Astrocyte (in vitro differentiated cells and primary cell): ENCODE data around the gene DOCK6. TPM values are rescaled to one million over a fixed set of nuclear protein-coding genes. Genes with fewer than 3 reads are reported as not detected.

ENCODE experiments used
- DNase-seq: peaks from one replicate; pipeline ENCODE4 v3.0.0-alpha.2; 2010; ENCODE audit warnings: low read depth
- FAIRE-seq: peaks from 2 replicates; lab custom pipeline; 2011; peaks lifted over from hg19 to GRCh38; lab: Jason Lieb, UNC
- H2AFZ ChIP-seq: 2 replicates; pipeline ENCODE4 v1.6.0; 2012; ENCODE audit warnings: low read depth, low read length, inconsistent platforms
- H3K27ac ChIP-seq: 2 replicates; pipeline ENCODE4 v1.5.1; 2011; ENCODE audit warnings: low read depth, low read length, inconsistent platforms
- H3K27me3 ChIP-seq: 2 replicates; pipeline ENCODE4 v1.6.0; 2011; ENCODE audit warnings: low read length, inconsistent platforms; ENCODE audit not compliant: insufficient read depth
- H3K36me3 ChIP-seq: 2 replicates; pipeline ENCODE4 v1.5.1; 2011; ENCODE audit warnings: low read length, inconsistent platforms; ENCODE audit not compliant: insufficient read depth
- H3K4me1 ChIP-seq: 2 replicates; pipeline ENCODE4 v1.5.1; 2011; ENCODE audit warnings: low read length, inconsistent platforms; ENCODE audit not compliant: insufficient read depth
- H3K4me2 ChIP-seq: 2 replicates; pipeline ENCODE4 v1.6.0; 2012; ENCODE audit warnings: low read length, inconsistent platforms
- H3K4me3 ChIP-seq: 2 replicates; pipeline ENCODE4 v1.5.1; 2011; ENCODE audit warnings: low read depth, mild to moderate bottlenecking, low read length, inconsistent platforms; ENCODE audit not compliant: insufficient read depth
- H3K79me2 ChIP-seq: 2 replicates; pipeline ENCODE4 v1.6.0; 2012; ENCODE audit warnings: mild to moderate bottlenecking, low read length, inconsistent platforms; ENCODE audit not compliant: insufficient read depth
- H3K9ac ChIP-seq: 2 replicates; pipeline ENCODE4 v1.6.0; 2012; ENCODE audit warnings: mild to moderate bottlenecking, low read length, inconsistent platforms
- H3K9me3 ChIP-seq: 2 replicates; pipeline ENCODE4 v1.5.1; 2012; ENCODE audit warnings: low read depth, mild to moderate bottlenecking, low read length, inconsistent platforms; ENCODE audit not compliant: insufficient read depth
- H4K20me1 ChIP-seq: 2 replicates; pipeline ENCODE4 v1.6.0; 2012; ENCODE audit warnings: low read length, inconsistent platforms; ENCODE audit not compliant: insufficient read depth
- H3K27ac Mint-ChIP-seq: one replicate; pipeline ENCODE4 v1.8.0; 2021; ENCODE audit warnings: mild to moderate bottlenecking, mixed read lengths; ENCODE audit not compliant: unreplicated experiment
- H3K27me3 Mint-ChIP-seq: one replicate; pipeline ENCODE4 v1.8.0; 2021; ENCODE audit warnings: low read depth, mixed read lengths; ENCODE audit not compliant: unreplicated experiment
- H3K36me3 Mint-ChIP-seq: one replicate; pipeline ENCODE4 v1.8.0; 2021; ENCODE audit warnings: low read depth, mixed read lengths; ENCODE audit not compliant: unreplicated experiment
- H3K4me1 Mint-ChIP-seq: one replicate; pipeline ENCODE4 v1.8.0; 2021; ENCODE audit warnings: low read depth, mixed read lengths; ENCODE audit not compliant: unreplicated experiment
- H3K4me3 Mint-ChIP-seq: one replicate; pipeline ENCODE4 v1.8.0; 2021; ENCODE audit warnings: mild to moderate bottlenecking, moderate library complexity, mixed read lengths; ENCODE audit not compliant: unreplicated experiment
- H3K9me3 Mint-ChIP-seq: one replicate; pipeline ENCODE4 v1.8.0; 2021; ENCODE audit warnings: mild to moderate bottlenecking, mixed read lengths; ENCODE audit not compliant: unreplicated experiment
- CTCF ChIP-seq: IDR thresholded peaks from 2 replicates; pipeline ENCODE4 v1.5.1; 2011; ENCODE audit warnings: low read depth, mild to moderate bottlenecking, inconsistent platforms, low read length, moderate library complexity; ENCODE audit not compliant: insufficient read depth
- EZH2 ChIP-seq: IDR thresholded peaks from 2 replicates; pipeline ENCODE4 v1.6.1; 2012; ENCODE audit warnings: mild to moderate bottlenecking, low read length, inconsistent platforms; ENCODE audit not compliant: insufficient read depth
- total RNA-seq: library from RNA; stranded (reverse); gene quantifications from 2 replicates; pipeline ENCODE4 v1.2.1, GENCODE V29; 2021

DOCK6 gene
- total RNA-seq, 1 donor from 2014 or later = 38.3 TPM

GRCh38 chr19:11290256-11290655 lies 27.9 kb upstream of the DOCK6 start:
- H3K9me3 ChIP-seq = no peaks in the 10 kb centered on the region
- no peaks in the 10 kb centered on the region for H4K20me1 ChIP-seq
- FAIRE-seq = no peak
- H3K4me2 ChIP-seq = no peak overlapping the region
- no peak for TF ChIP-seq CTCF
- TF ChIP-seq EZH2 = no peak
- peaks cover 7% of the 10 kb centered on the region for H3K4me1 ChIP-seq
- Mint-ChIP-seq H3K9me3 (no peaks in the 10 kb centered on the region), H3K27ac (no peak overlapping the region), H3K4me3 (no peak overlapping the region), H3K27me3 (peaks cover 2% of the 10 kb centered on the region), H3K4me1 (no peaks in the 10 kb centered on the region), H3K36me3 (no peaks in the 10 kb centered on the region)
- no peak overlapping the region for H3K27ac ChIP-seq
- no peaks in the 10 kb centered on the region for H3K79me2 ChIP-seq
- no peak overlapping the region for H3K4me3 ChIP-seq
- H3K9ac ChIP-seq = no peak overlapping the region
- H3K27me3 ChIP-seq = no peaks in the 10 kb centered on the region
- no peak overlapping the region for H2AFZ ChIP-seq
- DNase-seq = no peak
- no peaks in the 10 kb centered on the region for H3K36me3 ChIP-seq

- Histone ChIP-seq H3K27me3 (no peaks in the 10 kb centered on the region), H3K4me2 (no peak overlapping the region), H2AFZ (no peak overlapping the region), H3K9me3 (no peaks in the 10 kb centered on the region), H3K27ac (no peak overlapping the region), H3K36me3 (no peaks in the 10 kb centered on the region), H3K4me3 (no peak overlapping the region), H4K20me1 (no peaks in the 10 kb centered on the region), H3K4me1 (peaks cover 5% of the 10 kb centered on the region), H3K9ac (no peak overlapping the region), H3K79me2 (no peaks in the 10 kb centered on the region)
- no peaks in the 10 kb centered on the region for H3K36me3 Mint-ChIP-seq
- no peak for TF ChIP-seq EZH2
- TF ChIP-seq CTCF = peak; percentile 46
- no peaks in the 10 kb centered on the region for H3K9me3 Mint-ChIP-seq
- no peaks in the 10 kb centered on the region for H3K4me1 Mint-ChIP-seq
- no peak for DNase-seq
- H3K27me3 Mint-ChIP-seq = peaks cover 2% of the 10 kb centered on the region
- no peak overlapping the region for H3K4me3 Mint-ChIP-seq
- FAIRE-seq = no peak
- H3K27ac Mint-ChIP-seq = no peak overlapping the region
These were observed 26.0 kb upstream of the DOCK6 start for GRCh38 chr19:11288349-11288748.

- no peaks in the 10 kb centered on the region for H3K27me3 ChIP-seq
- Mint-ChIP-seq H3K4me1 (no peaks in the 10 kb centered on the region), H3K9me3 (peaks cover 2% of the 10 kb centered on the region), H3K36me3 (no peaks in the 10 kb centered on the region), H3K27me3 (peaks cover 2% of the 10 kb centered on the region), H3K4me3 (no peak overlapping the region), H3K27ac (no peak overlapping the region)
- no peaks in the 10 kb centered on the region for H3K9me3 ChIP-seq
- H3K9ac ChIP-seq = no peak overlapping the region
- no peaks in the 10 kb centered on the region for H3K79me2 ChIP-seq
- H3K27ac ChIP-seq = no peak overlapping the region
- H4K20me1 ChIP-seq = no peaks in the 10 kb centered on the region
- DNase-seq = peak; percentile 39
- FAIRE-seq = no peak
- H2AFZ ChIP-seq = peak overlapping the region; percentile 41
- no peak for TF ChIP-seq EZH2
- TF ChIP-seq CTCF = no peak
- no peaks in the 10 kb centered on the region for H3K36me3 ChIP-seq
- no peak overlapping the region for H3K4me2 ChIP-seq
- H3K4me3 ChIP-seq = no peak overlapping the region
- peaks cover 5% of the 10 kb centered on the region for H3K4me1 ChIP-seq
These were observed 24.1 kb upstream of the DOCK6 start for GRCh38 chr19:11286312-11286974.
